ENCODE data around the gene CDV3.

DNA sequence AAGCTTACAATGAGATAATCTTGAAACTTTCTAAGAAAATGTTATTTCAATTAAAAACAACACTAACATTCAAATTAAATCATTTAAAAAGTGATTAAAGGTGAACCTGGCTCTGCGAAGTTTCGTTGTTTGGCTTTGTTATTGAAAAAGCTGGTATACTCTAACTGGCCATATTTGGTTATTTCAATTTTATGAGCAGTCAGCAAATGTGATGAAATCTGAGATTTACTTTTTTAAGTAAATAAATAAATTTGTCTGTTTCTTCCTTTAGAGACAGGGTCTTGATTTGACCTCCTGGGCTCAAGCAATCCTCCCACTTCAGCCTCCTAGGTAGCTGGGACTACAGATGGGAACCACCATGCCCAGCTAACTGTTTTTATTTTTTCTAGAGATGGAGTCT is 38.0 kb downstream of the CDV3 start:
- TF ChIP-seq, protein P1, sequence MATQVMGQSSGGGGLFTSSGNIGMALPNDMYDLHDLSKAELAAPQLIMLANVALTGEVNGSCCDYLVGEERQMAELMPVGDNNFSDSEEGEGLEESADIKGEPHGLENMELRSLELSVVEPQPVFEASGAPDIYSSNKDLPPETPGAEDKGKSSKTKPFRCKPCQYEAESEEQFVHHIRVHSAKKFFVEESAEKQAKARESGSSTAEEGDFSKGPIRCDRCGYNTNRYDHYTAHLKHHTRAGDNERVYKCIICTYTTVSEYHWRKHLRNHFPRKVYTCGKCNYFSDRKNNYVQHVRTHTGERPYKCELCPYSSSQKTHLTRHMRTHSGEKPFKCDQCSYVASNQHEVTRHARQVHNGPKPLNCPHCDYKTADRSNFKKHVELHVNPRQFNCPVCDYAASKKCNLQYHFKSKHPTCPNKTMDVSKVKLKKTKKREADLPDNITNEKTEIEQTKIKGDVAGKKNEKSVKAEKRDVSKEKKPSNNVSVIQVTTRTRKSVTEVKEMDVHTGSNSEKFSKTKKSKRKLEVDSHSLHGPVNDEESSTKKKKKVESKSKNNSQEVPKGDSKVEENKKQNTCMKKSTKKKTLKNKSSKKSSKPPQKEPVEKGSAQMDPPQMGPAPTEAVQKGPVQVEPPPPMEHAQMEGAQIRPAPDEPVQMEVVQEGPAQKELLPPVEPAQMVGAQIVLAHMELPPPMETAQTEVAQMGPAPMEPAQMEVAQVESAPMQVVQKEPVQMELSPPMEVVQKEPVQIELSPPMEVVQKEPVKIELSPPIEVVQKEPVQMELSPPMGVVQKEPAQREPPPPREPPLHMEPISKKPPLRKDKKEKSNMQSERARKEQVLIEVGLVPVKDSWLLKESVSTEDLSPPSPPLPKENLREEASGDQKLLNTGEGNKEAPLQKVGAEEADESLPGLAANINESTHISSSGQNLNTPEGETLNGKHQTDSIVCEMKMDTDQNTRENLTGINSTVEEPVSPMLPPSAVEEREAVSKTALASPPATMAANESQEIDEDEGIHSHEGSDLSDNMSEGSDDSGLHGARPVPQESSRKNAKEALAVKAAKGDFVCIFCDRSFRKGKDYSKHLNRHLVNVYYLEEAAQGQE (IDR thresholded peaks at IDR 0.05; ENCODE audit: borderline replicate concordance): no peak
- TF ChIP-seq, protein P2, sequence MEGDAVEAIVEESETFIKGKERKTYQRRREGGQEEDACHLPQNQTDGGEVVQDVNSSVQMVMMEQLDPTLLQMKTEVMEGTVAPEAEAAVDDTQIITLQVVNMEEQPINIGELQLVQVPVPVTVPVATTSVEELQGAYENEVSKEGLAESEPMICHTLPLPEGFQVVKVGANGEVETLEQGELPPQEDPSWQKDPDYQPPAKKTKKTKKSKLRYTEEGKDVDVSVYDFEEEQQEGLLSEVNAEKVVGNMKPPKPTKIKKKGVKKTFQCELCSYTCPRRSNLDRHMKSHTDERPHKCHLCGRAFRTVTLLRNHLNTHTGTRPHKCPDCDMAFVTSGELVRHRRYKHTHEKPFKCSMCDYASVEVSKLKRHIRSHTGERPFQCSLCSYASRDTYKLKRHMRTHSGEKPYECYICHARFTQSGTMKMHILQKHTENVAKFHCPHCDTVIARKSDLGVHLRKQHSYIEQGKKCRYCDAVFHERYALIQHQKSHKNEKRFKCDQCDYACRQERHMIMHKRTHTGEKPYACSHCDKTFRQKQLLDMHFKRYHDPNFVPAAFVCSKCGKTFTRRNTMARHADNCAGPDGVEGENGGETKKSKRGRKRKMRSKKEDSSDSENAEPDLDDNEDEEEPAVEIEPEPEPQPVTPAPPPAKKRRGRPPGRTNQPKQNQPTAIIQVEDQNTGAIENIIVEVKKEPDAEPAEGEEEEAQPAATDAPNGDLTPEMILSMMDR (IDR thresholded peaks at IDR 0.05; ENCODE audit: poor library complexity, severe bottlenecking): no peak
- TF ChIP-seq EZH2 (IDR thresholded peaks at IDR 0.05; ENCODE audit: borderline replicate concordance, insufficient read depth, low read length, poor library complexity, severe bottlenecking) (no peak), EP300 (conservative IDR thresholded peaks at IDR 0.05; ENCODE audit: poor library complexity, severe bottlenecking) (no peak), MXI1 (conservative IDR thresholded peaks at IDR 0.05; ENCODE audit: poor library complexity, severe bottlenecking) (no peak), TAF1 (IDR thresholded peaks at IDR 0.05; ENCODE audit: low read depth) (no peak), POLR2AphosphoS5 (IDR thresholded peaks at IDR 0.05) (no peak), SMC3 (conservative IDR thresholded peaks at IDR 0.05; ENCODE audit: poor library complexity) (no peak), RAD21 (conservative IDR thresholded peaks at IDR 0.05) (no peak)
